K562 (cell line): Measurements from ENCODE around the gene GPR153. TPM values are rescaled to one million over a fixed set of nuclear protein-coding genes. Genes with fewer than 3 reads are reported as not detected.

Experiments
- CTCF ChIP-seq, 3 experiments: IDR thresholded peaks in 2 of 3; conservative IDR thresholded peaks in 1 of 3; 2 replicates each; pipeline ENCODE4 v1.5.1; 2011 to 2012; ENCODE audit warnings: low read length in 3 of 3, mild to moderate bottlenecking in 3 of 3, control low read depth in 2 of 3, improper control_type of control experiment in 1 of 3, inconsistent platforms in 1 of 3, low read depth in 1 of 3, mixed read lengths in 1 of 3, moderate library complexity in 1 of 3; ENCODE audit not compliant: insufficient read depth in 2 of 3
- GTF3C2 ChIP-seq: IDR thresholded peaks from 3 replicates; pipeline ENCODE4 v1.6.1; 2011; ENCODE audit warnings: borderline replicate concordance, mild to moderate bottlenecking, moderate library complexity; ENCODE audit not compliant: insufficient read length; ENCODE audit errors: extremely low read depth
- HMGN3 ChIP-seq: IDR thresholded peaks from 2 replicates; pipeline ENCODE4 v1.6.1; 2011; ENCODE audit warnings: borderline replicate concordance, low read depth, mild to moderate bottlenecking, mixed read lengths, low read length; ENCODE audit not compliant: insufficient read length; ENCODE audit errors: extremely low read depth
- MAFG ChIP-seq: fragments of 450-650 bp; conservative IDR thresholded peaks from 2 replicates; pipeline ENCODE4 v1.6.1; 2016; ENCODE audit warnings: missing genetic modification characterization, missing compliant biosample characterization
- PCBP2 ChIP-seq: fragments of 200-400 bp; formaldehyde crosslinking; IDR thresholded peaks from 2 replicates; pipeline ENCODE4 v1.6.1; 2018; ENCODE audit warnings: low read length, low read depth, mild to moderate bottlenecking, moderate library complexity; ENCODE audit not compliant: poor library complexity, severe bottlenecking
- RHOXF2B ChIP-seq: fragments of 250-450 bp; sonication (Bioruptor Pico); conservative IDR thresholded peaks from 2 replicates; pipeline ENCODE4 v1.5.1; 2021
- SMC3 ChIP-seq: conservative IDR thresholded peaks from 2 replicates; pipeline ENCODE4 v1.6.1; 2011; ENCODE audit warnings: low read depth, low read length, improper control_type of control experiment; ENCODE audit not compliant: insufficient read depth
- SREBF2 ChIP-seq: sonication (generic); formaldehyde crosslinking; IDR thresholded peaks from 2 replicates; pipeline ENCODE4 v1.4.0; 2020; ENCODE audit warnings: mild to moderate bottlenecking, missing genetic modification reagents
- THAP7 ChIP-seq: fragments of 250-450 bp; sonication (Bioruptor Pico); IDR thresholded peaks from 2 replicates; pipeline ENCODE4 v1.5.0; 2021
- polyA plus RNA-seq, 8 experiments: library from polyadenylated mRNA; depleted of rRNA in 4 of 8; stranded (reverse) in 5 of 8; unstranded in 3 of 8; fragments of >200 nt; fragmentation: Nextera tagmentation in 2 of 8; fragmentation: Illumina TruSeq in 1 of 8; extraction: Ambion mirVana in 2 of 8; extraction: Trizol in 1 of 8; gene quantifications; 2 replicates each; pipeline versions ENCODE4 v1.2.1 to v1.2.3, GENCODE V29; 2011 to 2014; ENCODE audit warnings: inconsistent platforms in 1 of 8, missing spikeins in 1 of 8
- total RNA-seq, 7 experiments: library from RNA; depleted of rRNA in 6 of 7; stranded (reverse); fragments of >200 nt in 6 of 7; fragmentation: Illumina TruSeq in 2 of 7; extraction: Trizol in 2 of 7; gene quantifications; 2 replicates each; pipeline versions ENCODE4 v1.2.1 to v1.2.3, GENCODE V29; 2011 to 2021; ENCODE audit warnings: low replicate concordance in 1 of 7

Gene GPR153
- total and polyA plus RNA-seq, 9 of the 15 experiments (the other 6 are each of a cell fraction or from before 2014, with no cell fraction given) = 0.01 to 1.5 (median 0.51) TPM

GRCh38 chr1:6268415-6268814 lies 7.5 kb upstream of the GPR153 start (continued):
- TF ChIP-seq CTCF (IDR thresholded peaks at IDR 0.05 in 2 of 3, conservative IDR thresholded peaks at IDR 0.05 in 1 of 3; ENCODE audit: insufficient read depth in 2 of 3, low read depth in 1 of 3, low read length in 3 of 3) (peak; percentile 47 to 53 (median 53)), HMGN3 (peak; percentile 40), THAP7 (no peak), RHOXF2B (CRISPR knock-in tag) (no peak), GTF3C2 (no peak), PCBP2 (no peak), SMC3 (0 out of 2 replicates have a peak, but pooled peaks have one; percentile 12), MAFG (tag) (no peak), SREBF2 (CRISPR knock-in tag) (no peak)
